HG03439 (cell line): Measurements from ENCODE around the gene ATAD3B.

ENCODE experiments used
- ATAC-seq: cut with Tn5 transposase; IDR thresholded peaks from one replicate; pipeline ENCODE4 v1.9.1; 2021; ENCODE audit warnings: mild to moderate bottlenecking, moderate library complexity; ENCODE audit not compliant: unreplicated experiment

ATAD3B gene

DNA sequence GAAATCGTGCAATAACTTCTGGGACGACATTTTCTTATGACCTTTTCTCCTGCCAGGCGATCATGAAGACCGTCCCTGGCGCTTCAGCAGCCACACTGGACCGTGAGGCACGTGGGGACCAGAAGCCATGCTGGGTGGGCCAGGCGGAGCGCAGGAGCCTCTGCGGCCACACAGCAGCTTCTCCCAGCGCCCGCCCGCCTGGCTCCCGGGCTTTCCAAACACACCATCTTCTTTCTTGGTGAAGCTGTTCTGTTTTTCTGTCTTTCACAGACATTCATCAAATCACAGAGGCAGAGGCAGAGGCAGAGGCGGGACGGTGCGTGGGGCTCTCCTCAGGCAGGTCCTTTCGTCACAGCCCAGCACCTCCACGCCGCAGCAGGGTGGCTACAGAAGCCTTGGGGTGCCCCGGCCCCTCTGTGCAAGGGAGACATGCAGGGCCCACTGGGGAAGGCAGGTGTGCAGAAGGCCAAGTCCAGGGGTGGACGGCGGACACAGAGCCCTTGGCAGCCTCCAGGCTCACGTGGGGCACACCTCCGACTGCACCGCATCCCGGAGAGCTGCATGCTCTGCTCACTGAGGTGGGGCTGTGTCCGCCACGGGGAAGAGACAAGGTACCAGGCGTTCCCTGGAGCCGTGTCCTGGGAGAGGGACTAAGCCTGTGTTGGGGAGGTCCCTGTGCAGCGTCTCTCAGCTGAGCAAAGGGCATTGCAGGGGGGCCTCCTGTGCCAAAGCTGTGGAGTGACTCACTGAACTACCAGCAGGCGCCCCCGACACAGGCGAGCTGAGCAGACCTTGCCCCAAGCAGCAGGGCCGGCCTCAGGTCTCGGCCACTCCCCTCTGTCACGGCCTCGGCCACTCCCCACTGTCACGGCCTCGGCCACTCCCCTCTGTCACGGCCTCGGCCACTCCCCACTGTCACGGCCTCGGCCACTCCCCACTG lies 71.5 kb downstream of the ATAD3B start:
- no peak for ATAC-seq

DNA sequence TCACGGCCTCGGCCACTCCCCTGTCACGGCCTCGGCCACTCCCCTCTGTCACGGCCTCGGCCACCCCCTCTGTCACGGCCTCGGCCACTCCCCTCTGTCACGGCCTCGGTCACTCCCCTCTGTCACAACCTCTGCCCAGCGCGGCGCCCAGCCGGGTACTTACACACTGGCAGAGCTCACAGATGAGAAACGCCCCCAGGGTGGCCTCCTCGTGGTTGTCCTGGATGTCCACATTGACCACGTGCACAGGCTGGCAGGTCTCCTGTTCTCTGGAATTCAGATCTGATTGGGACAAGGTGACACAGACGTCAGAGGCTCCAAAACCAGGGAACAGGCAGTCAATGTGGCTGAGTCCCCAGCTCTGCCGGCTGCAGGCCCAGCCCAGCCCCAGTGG lies 72.1 kb downstream of the ATAD3B start:
- ATAC-seq: no peak

DNA sequence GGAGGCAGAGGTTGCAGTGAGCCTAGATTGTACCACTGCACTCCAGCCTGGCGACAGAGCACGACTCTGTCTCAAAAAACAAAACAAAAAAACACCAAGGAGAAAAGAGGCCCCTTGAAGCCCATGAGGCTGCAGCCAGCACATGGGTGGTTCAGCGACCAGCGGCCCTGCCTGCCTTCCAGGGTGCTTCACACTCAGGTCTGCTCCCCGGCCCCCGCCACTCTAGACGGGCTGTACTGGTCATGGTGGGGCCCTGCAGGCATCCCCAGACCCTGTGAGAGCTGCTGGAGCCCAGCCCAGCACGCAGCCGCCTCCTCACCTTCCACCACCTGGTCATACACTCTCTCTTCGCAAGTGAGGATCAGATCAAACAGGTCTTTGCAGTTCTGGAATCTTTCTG lies 73.0 kb downstream of the ATAD3B start:
- no peak for ATAC-seq
